ENCODE data around the gene RBM43. TPM values are rescaled to one million over a fixed set of nuclear protein-coding genes. Genes with fewer than 3 reads are reported as not detected.

The RBM43 gene
- 2.4 and 4.3 TPM in 2 replicates for total RNA-seq

DNA sequence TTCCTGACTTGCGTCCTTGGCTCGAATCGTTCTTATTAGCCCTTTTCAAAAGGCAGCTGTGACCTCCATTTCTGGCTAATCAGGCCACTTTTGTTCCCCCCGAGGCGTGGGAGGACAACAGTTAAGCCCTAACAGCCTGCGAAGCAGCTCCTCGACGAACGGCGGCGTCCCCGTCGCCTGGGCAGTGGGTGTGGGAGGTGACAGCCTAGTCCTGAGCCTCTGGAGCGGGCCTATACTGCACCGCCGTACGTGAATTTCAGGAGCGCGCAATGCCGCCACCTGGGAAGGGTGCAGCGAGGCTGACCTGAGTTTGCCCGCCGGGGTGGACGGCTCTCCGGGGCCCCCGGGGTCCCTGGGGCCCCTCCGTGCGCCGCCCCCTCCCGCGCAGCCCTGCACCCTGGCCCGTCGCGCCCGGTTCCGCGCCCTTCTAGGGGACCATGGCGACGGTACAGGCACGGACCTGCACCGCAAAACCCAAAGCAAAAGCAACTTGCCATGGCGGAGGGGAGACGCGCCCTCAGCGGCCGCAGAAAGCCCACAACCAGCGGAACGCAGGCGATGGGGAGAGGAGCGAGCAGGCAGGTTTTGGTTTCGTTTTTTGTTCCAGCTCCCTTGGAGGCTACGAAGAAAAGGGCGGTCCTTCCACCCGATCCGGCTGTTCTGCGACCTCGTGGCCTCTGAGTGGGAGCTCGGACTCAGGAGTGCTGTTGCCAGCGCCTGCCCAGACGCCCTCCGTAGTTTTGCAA, at the start of gene RBM43:
Gene RBM43 (minus strand): TSS at position 633 of the 746 bp plus-strand sequence. CDS start 136 bp downstream, at position 497.

Other genes with a start within 250 kb of the RBM43 start
- gene NMI, start 27.8 kb upstream of the RBM43 start, total RNA-seq = 3.1 and 5.5 TPM in 2 replicates
- not detected in 2 replicates for gene TNFAIP6, start 95.7 kb upstream of the RBM43 start, total RNA-seq
- 27.1 and 29.1 TPM in 2 replicates for gene RIF1, start 148.0 kb upstream of the RBM43 start, total RNA-seq